B cell (primary cell): Measurements from ENCODE around the gene PRR7. TPM values are rescaled to one million over a fixed set of nuclear protein-coding genes. Genes with fewer than 3 reads are reported as not detected.

Experiments
- ATAC-seq: fragments of 200-7000 bp; cut with Tn5 transposase; one replicate; pipeline ENCODE4 v1.10.0; 2021; ENCODE audit warnings: low read depth, mild to moderate bottlenecking, moderate number of reproducible peaks, moderate library complexity
- CTCF ChIA-PET: fragments of 350-600 bp; sonication (Branson Sonifier 250); formaldehyde crosslinking; loops from one replicate; lab custom pipeline; 2021; ENCODE audit warnings: antibody characterized with exemption, inconsistent platforms; lab: Charles Lee
- POLR2A ChIA-PET: fragments of 350-600 bp; sonication (Branson Sonifier 250); formaldehyde crosslinking; loops from one replicate; lab custom pipeline; 2021; ENCODE audit warnings: antibody characterized with exemption; lab: Charles Lee
- DNase-seq: peaks from one replicate; pipeline ENCODE4 v3.0.0; 2013
- H2AFZ ChIP-seq: 2 replicates; pipeline ENCODE4 v1.6.1; 2012; ENCODE audit warnings: mild to moderate bottlenecking, low read depth, low read length; ENCODE audit not compliant: insufficient read depth, poor library complexity, severe bottlenecking
- H3K27ac ChIP-seq, 2 donors: 1 replicate in 1 of 2; 2 replicates in 1 of 2; pipeline ENCODE4 v1.5.1; 2012 to 2013; ENCODE audit warnings: low read length in 2 of 2, mild to moderate bottlenecking in 2 of 2, moderate library complexity in 1 of 2
- H3K27me3 ChIP-seq, 4 experiments: fragments of 200-600 bp in 1 of 4; sonication (generic) in 1 of 4; replicated peaks in 1 of 4; 1 replicate in 2 of 4; 2 replicates in 2 of 4; pipeline versions ENCODE4 v1.6.1 to v1.7.0; 2013 to 2016; ENCODE audit warnings: low read length in 3 of 4, mild to moderate bottlenecking in 2 of 4, mixed read lengths in 1 of 4, moderate library complexity in 1 of 4; ENCODE audit not compliant: insufficient read depth in 4 of 4, control insufficient read depth in 3 of 4; ENCODE audit errors: control extremely low read depth in 1 of 4
- H3K36me3 ChIP-seq, 2 experiments: replicated peaks in 1 of 2; 1 replicate in 1 of 2; 2 replicates in 1 of 2; pipeline versions ENCODE4 v1.6.1 to v1.7.1; 2013; ENCODE audit warnings: low read length in 1 of 2; ENCODE audit not compliant: insufficient read depth in 2 of 2, control insufficient read depth in 1 of 2; ENCODE audit errors: control extremely low read depth in 1 of 2, extremely low read depth in 1 of 2
- H3K4me1 ChIP-seq, 2 donors: fragments of 200-600 bp in 1 of 2; sonication (generic) in 1 of 2; 1 replicate in 1 of 2; 2 replicates in 1 of 2; pipeline versions ENCODE4 v1.5.1 to v1.6.1; 2013 to 2017; ENCODE audit warnings: low read length in 2 of 2; ENCODE audit not compliant: control insufficient read depth in 2 of 2, insufficient read depth in 2 of 2
- H3K4me2 ChIP-seq: replicated peaks from 2 replicates; pipeline ENCODE3; 2012; ENCODE audit warnings: mild to moderate bottlenecking, low read depth, low read length; ENCODE audit not compliant: poor library complexity, severe bottlenecking
- H3K4me3 ChIP-seq, 5 experiments: fragments of 200-600 bp in 1 of 5; sonication (generic) in 1 of 5; 1 replicate in 3 of 5; 2 replicates in 2 of 5; pipeline versions ENCODE4 v1.5.1 to v1.7.0; 2011 to 2016; ENCODE audit warnings: low read length in 4 of 5, mild to moderate bottlenecking in 4 of 5, low read depth in 2 of 5, control low read depth in 1 of 5, moderate library complexity in 1 of 5; ENCODE audit not compliant: insufficient read depth in 1 of 5; ENCODE audit errors: control extremely low read depth in 1 of 5, extremely low read depth in 1 of 5
- H3K79me2 ChIP-seq: fragments of 200-600 bp; sonication (generic); one replicate; pipeline ENCODE4 v1.6.0; 2016; ENCODE audit warnings: low read length; ENCODE audit not compliant: control insufficient read depth, insufficient read depth
- H3K9ac ChIP-seq: fragments of 200-600 bp; sonication (generic); 2 replicates; pipeline ENCODE4 v1.6.1; 2017; ENCODE audit warnings: mild to moderate bottlenecking, low read length, moderate library complexity
- H3K9me3 ChIP-seq, 3 donors: one replicate each; pipeline versions ENCODE4 v1.6.1 to v1.7.1; 2013; ENCODE audit warnings: low read length in 2 of 3; ENCODE audit not compliant: control insufficient read depth in 2 of 3, insufficient read depth in 1 of 3; ENCODE audit errors: control extremely low read depth in 1 of 3
- H4K20me1 ChIP-seq: 2 replicates; pipeline ENCODE4 v1.6.0; 2012; ENCODE audit warnings: mild to moderate bottlenecking, low read length; ENCODE audit not compliant: insufficient read depth, control insufficient read depth, poor library complexity, severe bottlenecking
- H3K27ac Mint-ChIP-seq: one replicate; pipeline ENCODE4 v1.8.0; 2021; ENCODE audit warnings: mixed read lengths
- H3K27me3 Mint-ChIP-seq: one replicate; pipeline ENCODE4 v1.8.0; 2021; ENCODE audit warnings: mixed read lengths
- H3K4me1 Mint-ChIP-seq: one replicate; pipeline ENCODE4 v1.8.0; 2021; ENCODE audit warnings: mixed read lengths
- H3K4me3 Mint-ChIP-seq: one replicate; pipeline ENCODE4 v1.8.0; 2021; ENCODE audit warnings: mixed read lengths
- H3K9me3 Mint-ChIP-seq: one replicate; pipeline ENCODE4 v1.8.0; 2022; ENCODE audit warnings: mixed read lengths; ENCODE audit not compliant: insufficient read depth
- CTCF ChIP-seq: fragments of 200-600 bp; IDR thresholded peaks from one replicate; pipeline ENCODE4 v1.8.0; 2022; ENCODE audit warnings: antibody characterized with exemption, mild to moderate bottlenecking
- EZH2 ChIP-seq: IDR thresholded peaks from 2 replicates; pipeline ENCODE4 v1.6.1; 2012; ENCODE audit warnings: borderline replicate concordance, low read depth, mild to moderate bottlenecking, moderate library complexity, low read length; ENCODE audit not compliant: insufficient read depth, poor library complexity, severe bottlenecking
- WGBS: methylation state at CpG from one replicate; pipeline ENCODE4 v1.1.5; 2013; ENCODE audit warnings: missing lambda C conversion rate; ENCODE audit not compliant: insufficient coverage; 5-methylcytosine and 5-hydroxymethylcytosine counted together
- intact Hi-C: fragments of 100-400 bp; cut with micrococcal nuclease; formaldehyde crosslinking; loops from one replicate; pipeline ENCODE4 v1.10.0; 2022
- polyA plus RNA-seq: library from polyadenylated mRNA; depleted of rRNA; stranded (reverse); fragments of >200 nt; gene quantifications from 2 replicates; pipeline ENCODE4 v1.2.3, GENCODE V29; 2012
- total RNA-seq, 2 donors: library from RNA; stranded (reverse); fragments of 120-200 nt in 1 of 2; gene quantifications; 1 replicate in 1 of 2; 2 replicates in 1 of 2; pipeline versions ENCODE4 v1.2.3 to v1.2.4, GENCODE V29; 2013 to 2022

The PRR7 gene
- total and polyA plus RNA-seq, 2 donors (not counting 1 experiment from before 2014, with no cell fraction given) = 4.8 to 84.4 TPM

- H3K4me1 ChIP-seq = peaks cover 18 to 22% of the 10 kb centered on the region in 2 donors
- ChIA-PET POLR2A (interaction anchor here (0.6 kb wide), 2 partner anchors 44 to 139 kb away, joined by 3 to 12 read pairs; partner anchors contain the start of gene PRR7), CTCF (interaction anchor here (1.0 to 2.0 kb wide), 3 partner anchors 33 to 100 kb away, joined by 3 to 6 read pairs (median 5); no protein-coding TSS in a partner anchor)
- TF ChIP-seq CTCF (no peak), EZH2 (no peak)
- H3K4me3 Mint-ChIP-seq = no peak overlapping the region
- H3K27ac Mint-ChIP-seq = no peak overlapping the region
- H3K4me3 ChIP-seq = no peak overlapping the region
- no peaks in the 10 kb centered on the region for H3K27me3 Mint-ChIP-seq
- H3K9me3 ChIP-seq = no peaks in the 10 kb centered on the region
- H3K9me3 Mint-ChIP-seq = no peaks in the 10 kb centered on the region
- no peak overlapping the region for H2AFZ ChIP-seq
- H3K79me2 ChIP-seq = peaks cover 3% of the 10 kb centered on the region
- H3K4me1 Mint-ChIP-seq = peaks cover 27% of the 10 kb centered on the region
- intact Hi-C loops = no loop called here
- ATAC-seq (no peak), DNase-seq (no peak)
- H3K27me3 ChIP-seq = no peaks in the 10 kb centered on the region
- H4K20me1 ChIP-seq = no peaks in the 10 kb centered on the region
- no peak overlapping the region for H3K27ac ChIP-seq
- no peak overlapping the region for H3K4me2 ChIP-seq
- 94% methylated on average over 15 of the region's 15 CpGs for WGBS
- H3K36me3 ChIP-seq = peaks cover 0 to 8% of the 10 kb centered on the region in 2 experiments
- H3K9ac ChIP-seq = no peak overlapping the region
Measured at GRCh38 chr5:177490311-177490991, 43.8 kb downstream of the PRR7 start.

GRCh38 chr5:177490992-177491391 is 44.4 kb downstream of the PRR7 start:
- WGBS = 97% methylated on average over 16 of the region's 16 CpGs
- Histone ChIP-seq H3K4me3 (no peak overlapping the region), H3K27me3 (no peaks in the 10 kb centered on the region), H3K36me3 (peaks cover 0 to 8% of the 10 kb centered on the region in 2 experiments), H3K9me3 (no peaks in the 10 kb centered on the region), H3K79me2 (peaks cover 3% of the 10 kb centered on the region), H3K4me2 (no peak overlapping the region), H3K9ac (no peak overlapping the region), H4K20me1 (peaks cover 3% of the 10 kb centered on the region), H3K4me1 (peaks cover 23 to 27% of the 10 kb centered on the region in 2 donors), H2AFZ (no peak overlapping the region), H3K27ac (no peak overlapping the region)
- no peak for DNase-seq
- ATAC-seq = no peak
- no peak overlapping the region for H3K27ac Mint-ChIP-seq
- intact Hi-C loops = no loop called here
- H3K4me1 Mint-ChIP-seq = peaks cover 32% of the 10 kb centered on the region
- ChIA-PET POLR2A (no interaction called here), CTCF (interaction anchor here (1.5 kb wide), 1 partner anchor 34 kb away, joined by 5 read pairs; no protein-coding TSS in a partner anchor)
- no peak overlapping the region for H3K4me3 Mint-ChIP-seq
- TF ChIP-seq CTCF = no peak
- TF ChIP-seq EZH2 = no peak
- no peaks in the 10 kb centered on the region for H3K27me3 Mint-ChIP-seq
- no peaks in the 10 kb centered on the region for H3K9me3 Mint-ChIP-seq
